Tibial nerve (tissue), 4 donors: Measurements from ENCODE around the gene DCAF17. TPM values are rescaled to one million over a fixed set of nuclear protein-coding genes. Genes with fewer than 3 reads are reported as not detected.

Experiments
- DNase-seq, 2 donors: peaks; one replicate each; pipeline ENCODE4 v3.0.0-alpha.2; 2019; ENCODE audit warnings: low spot score in 2 of 2
- H3K27ac ChIP-seq, 4 donors: fragments of 200-600 bp; sonication (generic) in 3 of 4; one replicate each; pipeline ENCODE4 v1.5.1; 2017 to 2019; ENCODE audit warnings: mild to moderate bottlenecking in 1 of 4
- H3K27me3 ChIP-seq, 2 donors: fragments of 200-600 bp; sonication (generic) in 1 of 2; one replicate each; pipeline versions ENCODE4 v1.5.1 to v1.6.0; 2017 to 2019
- H3K36me3 ChIP-seq, 3 donors: fragments of 200-600 bp; sonication (generic); one replicate each; pipeline ENCODE4 v1.5.1; 2018 to 2019
- H3K4me1 ChIP-seq, 4 donors: fragments of 200-600 bp; sonication (generic) in 3 of 4; one replicate each; pipeline ENCODE4 v1.5.1; 2017 to 2019
- H3K4me3 ChIP-seq, 4 donors: fragments of 200-600 bp; sonication (generic) in 3 of 4; one replicate each; pipeline ENCODE4 v1.5.1; 2017 to 2019; ENCODE audit warnings: mild to moderate bottlenecking in 1 of 4, moderate library complexity in 1 of 4
- H3K9me3 ChIP-seq, 4 donors: fragments of 200-600 bp; sonication (generic) in 3 of 4; one replicate each; pipeline ENCODE4 v1.5.1; 2017 to 2019
- CTCF ChIP-seq, 5 experiments: fragments of 200-600 bp in 3 of 5; fragments of 450-650 bp in 2 of 5; sonication (generic) in 3 of 5; IDR thresholded peaks; one replicate each; pipeline ENCODE4 v1.5.1; 2016 to 2019; ENCODE audit warnings: antibody characterized with exemption in 5 of 5, mild to moderate bottlenecking in 3 of 5, moderate library complexity in 2 of 5
- EP300 ChIP-seq, 2 donors: sonication (generic); formaldehyde crosslinking; IDR thresholded peaks; one replicate each; pipeline ENCODE4 v1.6.1; 2017; ENCODE audit warnings: antibody characterized with exemption in 2 of 2, mild to moderate bottlenecking in 1 of 2
- POLR2A ChIP-seq, 2 donors: fragments of 450-650 bp; IDR thresholded peaks; one replicate each; pipeline ENCODE4 v1.6.1; 2017; ENCODE audit warnings: antibody characterized with exemption in 2 of 2, mild to moderate bottlenecking in 2 of 2, moderate library complexity in 2 of 2
- WGBS, 2 donors: methylation state at CpG; one replicate each; pipeline ENCODE4 v1.1.5; 2018; 5-methylcytosine and 5-hydroxymethylcytosine counted together
- total RNA-seq, 4 donors: library from RNA; depleted of rRNA; stranded (reverse); fragments of >200 nt; gene quantifications; one replicate each; pipeline ENCODE4 v1.1.0, GENCODE V29; 2016

The DCAF17 gene
- total RNA-seq, 4 donors from 2014 or later, result 17.3 to 38.4 (median 23.8) TPM

GRCh38 chr2:171399292-171399691, 34.7 kb upstream of the DCAF17 start:
- Histone ChIP-seq H3K4me1 (no peaks in the 10 kb centered on the region), H3K4me3 (no peak overlapping the region), H3K36me3 (no peaks in the 10 kb centered on the region), H3K27ac (no peak overlapping the region), H3K9me3 (peaks cover 0 to 13% (median 0%) of the 10 kb centered on the region in 4 donors), H3K27me3 (no peaks in the 10 kb centered on the region)
- DNase-seq, result no peak
- TF ChIP-seq EP300 (IDR thresholded peaks at IDR 0.05) (no peak), CTCF (IDR thresholded peaks at IDR 0.05) (no peak), POLR2A (IDR thresholded peaks at IDR 0.05) (no peak)

DNA sequence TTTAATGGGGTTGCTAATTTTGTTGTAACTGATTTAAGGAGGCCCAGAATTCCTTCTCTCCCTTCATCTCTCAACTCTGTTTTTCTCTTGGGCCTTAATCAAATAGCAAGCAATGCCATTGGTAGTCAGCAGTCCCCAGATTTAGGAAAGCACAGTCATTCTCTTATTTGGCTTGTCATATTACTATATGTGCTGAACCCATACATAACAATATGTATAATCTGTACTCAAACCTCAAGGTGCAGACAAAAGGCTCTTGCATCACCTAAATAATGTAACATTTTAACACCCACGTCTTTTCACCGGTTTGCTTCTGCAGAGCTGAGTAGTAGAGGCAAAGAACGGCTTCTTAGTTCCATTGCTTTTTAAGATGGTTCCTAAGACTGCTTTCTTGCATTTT, 33.6 kb upstream of the DCAF17 start:
- Histone ChIP-seq H3K27me3 (no peaks in the 10 kb centered on the region), H3K9me3 (peaks cover 0 to 13% (median 0%) of the 10 kb centered on the region in 4 donors), H3K4me3 (no peak overlapping the region), H3K36me3 (no peaks in the 10 kb centered on the region), H3K27ac (no peak overlapping the region), H3K4me1 (no peaks in the 10 kb centered on the region)
- TF ChIP-seq EP300 (IDR thresholded peaks at IDR 0.05) (no peak), POLR2A (IDR thresholded peaks at IDR 0.05) (no peak), CTCF (IDR thresholded peaks at IDR 0.05) (no peak)
- 86 to 88% methylated on average over 3 of the region's 3 CpGs for WGBS, 2 donors
- DNase-seq, result no peak

GRCh38 chr2:171401947-171402346, 32.1 kb upstream of the DCAF17 start:
- 96 to 97% methylated on average over 1 of the region's 1 CpG for WGBS, 2 donors
- H3K36me3 ChIP-seq, result no peaks in the 10 kb centered on the region
- TF ChIP-seq EP300 (IDR thresholded peaks at IDR 0.05) (no peak), POLR2A (IDR thresholded peaks at IDR 0.05) (no peak)

GRCh38 chr2:171402906-171403580, 31.0 kb upstream of the DCAF17 start:
- no peak for TF ChIP-seq CTCF (IDR thresholded peaks at IDR 0.05)
- TF ChIP-seq EP300 (IDR thresholded peaks at IDR 0.05), result no peak
- TF ChIP-seq POLR2A (IDR thresholded peaks at IDR 0.05), result no peak
- Histone ChIP-seq H3K27ac (no peak overlapping the region), H3K27me3 (no peaks in the 10 kb centered on the region), H3K4me1 (no peaks in the 10 kb centered on the region), H3K36me3 (no peaks in the 10 kb centered on the region), H3K4me3 (no peak overlapping the region), H3K9me3 (peaks cover 0 to 8% (median 0%) of the 10 kb centered on the region in 4 donors)
- WGBS, 2 donors, result 81% methylated on average over 4 of the region's 4 CpGs
- no peak for DNase-seq

More at GRCh38 chr2:171401947-171402346, 32.1 kb upstream of the DCAF17 start:
- H3K9me3 ChIP-seq, result peaks cover 0 to 13% (median 0%) of the 10 kb centered on the region in 4 donors
- H3K4me1 ChIP-seq, result no peaks in the 10 kb centered on the region
- no peak for DNase-seq
- no peak overlapping the region for H3K27ac ChIP-seq
- H3K27me3 ChIP-seq, result no peaks in the 10 kb centered on the region
- no peak overlapping the region for H3K4me3 ChIP-seq

DNA sequence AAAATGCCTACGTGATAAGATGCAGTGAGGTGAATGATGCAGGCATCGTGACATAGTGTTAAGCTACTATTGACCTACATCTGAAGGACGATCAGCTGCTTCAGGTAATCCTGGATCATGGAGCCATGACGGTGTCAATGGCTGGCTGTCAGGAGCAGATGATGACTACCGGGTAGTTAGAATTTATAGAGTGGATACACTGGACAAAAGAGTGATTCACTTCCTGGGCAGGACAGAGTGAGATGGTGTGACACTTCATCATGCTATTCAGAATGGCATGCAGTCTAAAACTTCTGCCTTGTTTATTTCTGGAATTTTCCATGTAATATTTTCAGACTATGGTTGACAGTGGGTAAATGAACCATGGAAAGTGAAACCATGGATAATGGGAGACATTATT, 29.8 kb upstream of the DCAF17 start:
- 83 to 86% methylated on average over 5 of the region's 5 CpGs for WGBS, 2 donors
- no peak overlapping the region for H3K27ac ChIP-seq
- H3K27me3 ChIP-seq, result no peaks in the 10 kb centered on the region
- no peak overlapping the region for H3K4me3 ChIP-seq
- TF ChIP-seq POLR2A (IDR thresholded peaks at IDR 0.05), result no peak
- TF ChIP-seq EP300 (IDR thresholded peaks at IDR 0.05), result no peak
- no peak for TF ChIP-seq CTCF (IDR thresholded peaks at IDR 0.05)
- no peak for DNase-seq
- H3K36me3 ChIP-seq, result no peaks in the 10 kb centered on the region
- H3K4me1 ChIP-seq, result no peaks in the 10 kb centered on the region
- peaks cover 0 to 8% (median 0%) of the 10 kb centered on the region in 4 donors for H3K9me3 ChIP-seq
